HG02970 (cell line): Measurements from ENCODE around the gene WDR4.
"Not testable (repeated sequence)": the region's sequence is repeated elsewhere in the genome, so short reads cannot be mapped to it uniquely, and the experiment has no call there.

Experiments used
- ATAC-seq: cut with Tn5 transposase; IDR thresholded peaks from one replicate; pipeline ENCODE4 v1.9.1; 2021; ENCODE audit warnings: mild to moderate bottlenecking, moderate library complexity, moderate number of reproducible peaks; ENCODE audit not compliant: unreplicated experiment, low FRiP score

The WDR4 gene

GRCh38 chr21:42878993-42879787 lies at the start of gene WDR4:
Gene WDR4 (minus strand): TSS chr21:42879539. CDS start chr21:42879495, 44 bp downstream.
- ATAC-seq: peak; percentile 83

GRCh38 chr21:42927474-42928200 lies 48.3 kb upstream of the WDR4 start:
- not testable (repeated sequence) for ATAC-seq

- no peak for ATAC-seq
These were observed 46.0 kb upstream of the WDR4 start, which contains the start of gene ERVH48-1 for GRCh38 chr21:42925114-42925926. Gene ERVH48-1 (minus strand): TSS chr21:42925630. CDS start chr21:42919006, 6,624 bp downstream.

- ATAC-seq: no peak
These were observed 45.1 kb upstream of the WDR4 start for GRCh38 chr21:42924433-42924751.

GRCh38 chr21:42923553-42924432 lies 44.5 kb upstream of the WDR4 start:
- no peak for ATAC-seq

- ATAC-seq: no peak
These were observed 43.6 kb upstream of the WDR4 start for GRCh38 chr21:42922918-42923317.

- ATAC-seq: no peak
These were observed 42.6 kb upstream of the WDR4 start for GRCh38 chr21:42921927-42922326.

GRCh38 chr21:42918291-42918690 lies 39.0 kb upstream of the WDR4 start:
- no peak for ATAC-seq

- no peak for ATAC-seq
These were observed 34.1 kb upstream of the WDR4 start for GRCh38 chr21:42913476-42913875.

GRCh38 chr21:42911920-42912319 lies 32.6 kb upstream of the WDR4 start:
- not testable (repeated sequence) for ATAC-seq

- ATAC-seq: not testable (repeated sequence)
These were observed 29.1 kb upstream of the WDR4 start for GRCh38 chr21:42908484-42908883.

- ATAC-seq: no peak
These were observed 26.9 kb upstream of the WDR4 start for GRCh38 chr21:42906233-42906632.

GRCh38 chr21:42905195-42905594 lies 25.9 kb upstream of the WDR4 start:
- no peak for ATAC-seq

- ATAC-seq: no peak
These were observed 24.5 kb upstream of the WDR4 start for GRCh38 chr21:42903817-42904216.

- ATAC-seq: no peak
These were observed 21.1 kb upstream of the WDR4 start for GRCh38 chr21:42900446-42900845.

GRCh38 chr21:42892931-42893755 lies 13.8 kb upstream of the WDR4 start, which contains the start of gene NDUFV3:
Gene NDUFV3 (plus strand): TSS chr21:42893309. CDS start chr21:42893334, 25 bp downstream.
- ATAC-seq: peak; percentile 92

GRCh38 chr21:42892582-42892930 lies 13.2 kb upstream of the WDR4 start:
- no peak for ATAC-seq

- ATAC-seq: no peak
These were observed 8.0 kb upstream of the WDR4 start for GRCh38 chr21:42887326-42887725.

- ATAC-seq: no peak
These were observed 4.6 kb upstream of the WDR4 start for GRCh38 chr21:42883921-42884320.
